GM12891 (cell line): ENCODE data around the gene PDE1A.

ENCODE experiments used
- POLR2A ChIP-seq: IDR thresholded peaks from 2 replicates; pipeline ENCODE4 v1.6.1; 2011; ENCODE audit warnings: low read depth, low read length, control low read depth
- POLR2AphosphoS5 ChIP-seq: IDR thresholded peaks from 2 replicates; pipeline ENCODE4 v1.6.1; 2011; ENCODE audit warnings: low read depth, low read length, control low read depth
- POU2F2 ChIP-seq: IDR thresholded peaks from 2 replicates; pipeline ENCODE4 v1.6.1; 2011; ENCODE audit warnings: low read depth, mild to moderate bottlenecking, control low read depth, low read length, moderate library complexity
- SPI1 ChIP-seq: IDR thresholded peaks from 2 replicates; pipeline ENCODE4 v1.6.1; 2011; ENCODE audit warnings: low read depth, low read length, control low read depth
- TAF1 ChIP-seq: IDR thresholded peaks from 2 replicates; pipeline ENCODE4 v1.6.1; 2011; ENCODE audit warnings: low read depth, low read length, control low read depth

DNA sequence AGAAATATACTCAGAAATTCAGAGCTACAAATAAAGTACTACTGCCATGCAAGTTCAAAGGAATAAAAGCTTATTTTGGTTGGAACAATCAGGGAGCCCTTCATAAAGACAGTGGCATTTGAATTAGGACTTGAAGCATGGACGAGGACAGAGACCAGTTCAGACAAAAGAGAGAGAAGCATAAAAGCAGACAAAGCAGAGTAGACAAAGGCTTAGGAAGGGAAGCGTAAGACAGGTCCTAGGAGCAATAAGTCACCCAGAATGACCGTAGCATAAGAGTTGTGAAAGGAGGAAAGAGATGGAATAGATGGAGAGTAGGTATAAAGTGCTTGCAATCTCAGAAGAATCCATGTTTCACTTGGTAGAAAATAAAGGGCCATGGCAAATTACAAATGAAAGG, 14.0 kb downstream of the PDE1A start:
- no peak for TF ChIP-seq POLR2A
- no peak for TF ChIP-seq POLR2AphosphoS5
- TF ChIP-seq TAF1 = no peak
- no peak for TF ChIP-seq POU2F2
- no peak for TF ChIP-seq SPI1
